Mesenchymal stem cell (in vitro differentiated cells and primary cell): Measurements from ENCODE around the gene DLGAP1.

Source experiments
- DNase-seq: peaks from one replicate; pipeline ENCODE4 v3.0.0-alpha.2; 2013
- H2AFZ ChIP-seq: one replicate; pipeline ENCODE4 v1.6.1; 2013; ENCODE audit warnings: low read depth, mild to moderate bottlenecking, control low read depth, inconsistent platforms, low read length, moderate library complexity
- H2AK5ac ChIP-seq: 2 replicates; pipeline ENCODE4 v1.6.1; 2013; ENCODE audit warnings: low read length, moderate library complexity, mild to moderate bottlenecking, inconsistent platforms; ENCODE audit not compliant: severe bottlenecking
- H2BK120ac ChIP-seq: one replicate; pipeline ENCODE4 v1.6.1; 2013; ENCODE audit warnings: low read depth, mild to moderate bottlenecking, inconsistent platforms, low read length, moderate library complexity
- H2BK12ac ChIP-seq, 2 experiments: one replicate each; pipeline ENCODE4 v1.6.1; 2013; ENCODE audit warnings: inconsistent platforms in 2 of 2, low read length in 2 of 2, mild to moderate bottlenecking in 2 of 2, moderate library complexity in 2 of 2, control low read depth in 1 of 2
- H2BK15ac ChIP-seq: one replicate; pipeline ENCODE4 v1.6.1; 2013; ENCODE audit warnings: mild to moderate bottlenecking, low read depth, inconsistent platforms; ENCODE audit not compliant: poor library complexity, severe bottlenecking
- H2BK5ac ChIP-seq: 2 replicates; pipeline ENCODE4 v1.6.1; 2013; ENCODE audit warnings: low read depth, mild to moderate bottlenecking, low read length, control low read depth, inconsistent platforms; ENCODE audit not compliant: poor library complexity, severe bottlenecking
- H3K14ac ChIP-seq, 2 experiments: one replicate each; pipeline ENCODE4 v1.6.1; 2013; ENCODE audit warnings: inconsistent platforms in 2 of 2, low read length in 2 of 2, control low read depth in 1 of 2, mild to moderate bottlenecking in 1 of 2, moderate library complexity in 1 of 2
- H3K18ac ChIP-seq, 2 experiments: one replicate each; pipeline ENCODE4 v1.6.1; 2013; ENCODE audit warnings: inconsistent platforms in 2 of 2, low read length in 2 of 2, control low read depth in 1 of 2, low read depth in 1 of 2, mild to moderate bottlenecking in 1 of 2
- H3K23ac ChIP-seq, 2 experiments: one replicate each; pipeline ENCODE4 v1.6.1; 2013; ENCODE audit warnings: inconsistent platforms in 2 of 2, low read length in 2 of 2, mild to moderate bottlenecking in 2 of 2, moderate library complexity in 2 of 2, control low read depth in 1 of 2
- H3K27ac ChIP-seq: 2 replicates; pipeline ENCODE4 v1.5.1; 2013; ENCODE audit warnings: mild to moderate bottlenecking, moderate library complexity, low read length, control low read depth, inconsistent platforms; ENCODE audit not compliant: poor library complexity, severe bottlenecking
- H3K27me3 ChIP-seq, 2 experiments: 2 replicates each; pipeline versions ENCODE4 v1.6.1 to v1.7.0; 2013; ENCODE audit warnings: low read length in 2 of 2, mild to moderate bottlenecking in 2 of 2, moderate library complexity in 2 of 2, control low read depth in 1 of 2, inconsistent platforms in 1 of 2; ENCODE audit not compliant: control insufficient read depth in 1 of 2, insufficient read depth in 1 of 2
- H3K36me3 ChIP-seq, 2 experiments: 2 replicates each; pipeline versions ENCODE4 v1.6.1 to v1.7.0; 2013; ENCODE audit warnings: low read length in 2 of 2, control low read depth in 1 of 2, inconsistent platforms in 1 of 2, low read depth in 1 of 2, mild to moderate bottlenecking in 1 of 2; ENCODE audit not compliant: insufficient read depth in 2 of 2, control insufficient read depth in 1 of 2
- H3K4ac ChIP-seq, 2 experiments: one replicate each; pipeline ENCODE4 v1.6.1; 2013; ENCODE audit warnings: inconsistent platforms in 2 of 2, low read length in 2 of 2, mild to moderate bottlenecking in 2 of 2, moderate library complexity in 2 of 2, control low read depth in 1 of 2, low read depth in 1 of 2
- H3K4me1 ChIP-seq: 2 replicates; pipeline ENCODE4 v1.6.1; 2013; ENCODE audit warnings: low read depth, low read length, control low read depth; ENCODE audit not compliant: control insufficient read depth, insufficient read depth
- H3K4me2 ChIP-seq: 2 replicates; pipeline ENCODE4 v1.6.1; 2013; ENCODE audit warnings: low read length, mild to moderate bottlenecking, inconsistent platforms; ENCODE audit not compliant: poor library complexity, severe bottlenecking
- H3K4me3 ChIP-seq, 2 experiments: 2 replicates each; pipeline versions ENCODE4 v1.5.1 to v1.7.0; 2013; ENCODE audit warnings: low read length in 2 of 2, mild to moderate bottlenecking in 2 of 2, control low read depth in 1 of 2, low read depth in 1 of 2; ENCODE audit not compliant: insufficient read depth in 1 of 2
- H3K79me1 ChIP-seq: replicated peaks from 2 replicates; pipeline ENCODE4 v1.6.1; 2013; ENCODE audit warnings: mild to moderate bottlenecking, control low read depth, low read length, inconsistent platforms; ENCODE audit not compliant: poor library complexity, severe bottlenecking
- H3K9ac ChIP-seq: 2 replicates; pipeline ENCODE4 v1.7.0; 2013; ENCODE audit warnings: mild to moderate bottlenecking, low read length, moderate library complexity
- H3K9me3 ChIP-seq: 2 replicates; pipeline ENCODE4 v1.7.0; 2013; ENCODE audit warnings: mild to moderate bottlenecking, low read length; ENCODE audit not compliant: control insufficient read depth
- H4K8ac ChIP-seq: one replicate; pipeline ENCODE4 v1.6.1; 2013; ENCODE audit warnings: inconsistent platforms, mild to moderate bottlenecking, low read length, moderate library complexity
- H4K91ac ChIP-seq: one replicate; pipeline ENCODE4 v1.6.1; 2013; ENCODE audit warnings: mild to moderate bottlenecking, low read length, inconsistent platforms
- WGBS: methylation state at CpG from one replicate; pipeline ENCODE4 v1.1.7; 2013; ENCODE audit warnings: mixed read lengths; 5-methylcytosine and 5-hydroxymethylcytosine counted together

DLGAP1 gene

GRCh38 chr18:3480827-3481573 lies 974.1 kb downstream of the DLGAP1 start:
- DNase-seq, result no peak
- Histone ChIP-seq H3K4me2 (no peak overlapping the region), H3K9me3 (no peaks in the 10 kb centered on the region), H2AFZ (no peak overlapping the region), H3K36me3 (no peaks in the 10 kb centered on the region), H2BK5ac (no peak overlapping the region), H3K18ac (no peak overlapping the region), H3K4me3 (no peak overlapping the region), H3K9ac (no peak overlapping the region), H2BK120ac (peak overlapping the region; percentile 19), H4K91ac (no peak overlapping the region), H2AK5ac (no peak overlapping the region), H3K14ac (no peak overlapping the region), H2BK12ac (no peak overlapping the region), H3K27me3 (no peaks in the 10 kb centered on the region), H3K4ac (no peak overlapping the region), H3K79me1 (no peaks in the 10 kb centered on the region), H3K4me1 (no peaks in the 10 kb centered on the region), H3K27ac (no peak overlapping the region), H2BK15ac (no peak overlapping the region), H3K23ac (no peak overlapping the region), H4K8ac (no peak overlapping the region)
- WGBS, result 93% methylated on average over 4 of the region's 5 CpGs

GRCh38 chr18:3479978-3480509 lies 975.1 kb downstream of the DLGAP1 start:
- no peaks in the 10 kb centered on the region for H3K79me1 ChIP-seq
- H3K36me3 ChIP-seq, result no peaks in the 10 kb centered on the region
- H3K4ac ChIP-seq, result no peak overlapping the region
- H3K23ac ChIP-seq, result no peak overlapping the region
- DNase-seq, result no peak
- peaks cover under 1% of the 10 kb centered on the region for H3K9me3 ChIP-seq
- H3K14ac ChIP-seq, result peak overlapping the region in 1 of 2 experiments; percentile 26
- H3K4me2 ChIP-seq, result no peak overlapping the region
- no peak overlapping the region for H2BK5ac ChIP-seq
- H3K27ac ChIP-seq, result no peak overlapping the region
- H4K8ac ChIP-seq, result no peak overlapping the region
- H2AFZ ChIP-seq, result no peak overlapping the region
- no peak overlapping the region for H3K9ac ChIP-seq
- no peaks in the 10 kb centered on the region for H3K27me3 ChIP-seq
- H2BK12ac ChIP-seq, result no peak overlapping the region
- no peak overlapping the region for H3K4me3 ChIP-seq
- H4K91ac ChIP-seq, result peak overlapping the region; percentile 22
- H3K4me1 ChIP-seq, result no peaks in the 10 kb centered on the region
- no peak overlapping the region for H2BK15ac ChIP-seq
- no peak overlapping the region for H2BK120ac ChIP-seq
- H2AK5ac ChIP-seq, result no peak overlapping the region
- H3K18ac ChIP-seq, result no peak overlapping the region
- WGBS, result 94% methylated on average over 4 of the region's 5 CpGs

GRCh38 chr18:3478262-3478978 lies 976.7 kb downstream of the DLGAP1 start:
- Histone ChIP-seq H2AFZ (no peak overlapping the region), H3K4ac (peak overlapping the region in 1 of 2 experiments; percentile 21), H3K14ac (no peak overlapping the region), H3K36me3 (peaks cover 0 to 13% of the 10 kb centered on the region in 2 experiments), H2AK5ac (no peak overlapping the region), H3K4me3 (peak overlapping the region in 1 of 2 experiments; percentile 12), H3K9ac (no peak overlapping the region), H3K27me3 (no peaks in the 10 kb centered on the region), H4K91ac (no peak overlapping the region), H3K27ac (no peak overlapping the region), H2BK12ac (peak overlapping the region in 1 of 2 experiments; percentile 5), H2BK5ac (no peak overlapping the region), H3K9me3 (peaks cover 13% of the 10 kb centered on the region), H3K18ac (no peak overlapping the region), H3K4me2 (no peak overlapping the region), H3K4me1 (no peaks in the 10 kb centered on the region), H2BK120ac (no peak overlapping the region), H2BK15ac (no peak overlapping the region), H4K8ac (no peak overlapping the region), H3K23ac (no peak overlapping the region), H3K79me1 (no peaks in the 10 kb centered on the region)
- DNase-seq, result no peak
- WGBS, result 98% methylated on average over 8 of the region's 8 CpGs
